Smooth muscle cell of the brain vasculature (primary cell): ENCODE results near the gene MPRIP.

Source experiments
- DNase-seq: peaks from one replicate; pipeline ENCODE4 v3.0.0-alpha.2; 2012; ENCODE audit warnings: low read depth, low spot score

MPRIP gene

DNA sequence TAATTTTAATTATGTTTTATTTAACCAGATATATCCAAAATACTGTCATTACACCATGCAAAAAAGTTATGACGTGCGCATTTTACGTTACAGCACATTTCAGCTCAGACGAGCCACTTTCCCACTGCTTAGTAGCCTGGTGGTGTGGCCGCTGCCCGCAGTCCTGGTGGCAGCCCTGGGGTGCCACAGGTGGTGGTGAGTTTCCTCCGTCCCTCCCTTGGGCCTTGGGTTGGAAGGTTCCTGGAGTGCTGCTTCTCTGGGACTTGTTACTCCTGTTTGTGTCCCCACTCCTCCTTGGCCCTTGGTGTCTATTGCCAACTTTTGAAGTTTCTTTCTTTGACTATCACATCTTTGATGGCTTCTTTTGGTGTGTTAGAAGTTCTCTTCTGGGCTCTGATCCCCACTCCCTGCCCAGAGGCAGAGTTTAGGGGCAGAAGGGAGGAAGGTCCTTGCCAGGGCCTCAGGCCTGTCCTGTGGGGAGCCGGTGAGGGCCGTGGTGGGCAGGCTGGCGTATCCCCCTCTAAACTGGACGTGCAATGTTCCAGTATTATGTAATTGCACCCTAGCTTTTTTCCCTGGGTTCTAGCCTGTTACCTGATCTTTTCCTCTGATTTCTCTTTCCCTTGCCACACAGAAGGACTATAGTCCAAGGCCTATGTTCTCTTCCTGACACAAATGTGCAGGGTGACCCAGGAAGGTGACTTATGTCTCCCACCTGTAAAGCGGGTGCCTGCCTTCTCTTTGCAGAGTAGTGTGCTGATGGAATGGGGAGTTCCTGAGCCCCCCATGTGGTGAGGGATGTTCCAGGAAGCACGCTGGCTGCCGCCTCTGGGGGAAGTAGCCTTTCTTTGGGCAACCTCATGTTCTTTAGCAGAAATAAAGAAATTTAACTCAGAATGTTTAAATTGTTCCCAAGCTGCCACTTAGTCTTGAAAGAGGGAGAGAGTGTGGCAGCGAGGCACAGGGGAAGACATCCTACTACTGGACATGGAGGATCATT, 8.4 kb downstream of the MPRIP start:
- no peak for DNase-seq

DNA sequence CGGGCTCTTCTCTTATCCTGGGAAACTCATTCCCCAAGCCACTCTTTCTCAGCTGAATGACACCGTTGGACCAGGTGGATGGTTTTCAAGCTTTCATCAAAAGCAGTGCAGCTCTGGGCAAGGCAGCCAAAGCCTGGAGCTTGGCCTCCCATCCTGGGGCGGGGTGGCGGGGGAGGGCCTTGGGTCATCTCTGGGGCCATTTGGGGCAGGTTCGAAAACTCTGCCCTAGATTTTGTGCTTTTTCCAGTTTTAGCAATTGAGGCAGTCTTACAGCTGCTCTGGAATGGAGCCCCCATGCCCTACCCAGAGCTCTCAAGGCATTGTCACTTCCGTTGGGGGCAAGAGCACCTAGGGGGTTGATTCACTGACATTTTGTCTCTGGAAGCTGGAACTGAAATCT, 9.1 kb downstream of the MPRIP start:
- DNase-seq: no peak

DNA sequence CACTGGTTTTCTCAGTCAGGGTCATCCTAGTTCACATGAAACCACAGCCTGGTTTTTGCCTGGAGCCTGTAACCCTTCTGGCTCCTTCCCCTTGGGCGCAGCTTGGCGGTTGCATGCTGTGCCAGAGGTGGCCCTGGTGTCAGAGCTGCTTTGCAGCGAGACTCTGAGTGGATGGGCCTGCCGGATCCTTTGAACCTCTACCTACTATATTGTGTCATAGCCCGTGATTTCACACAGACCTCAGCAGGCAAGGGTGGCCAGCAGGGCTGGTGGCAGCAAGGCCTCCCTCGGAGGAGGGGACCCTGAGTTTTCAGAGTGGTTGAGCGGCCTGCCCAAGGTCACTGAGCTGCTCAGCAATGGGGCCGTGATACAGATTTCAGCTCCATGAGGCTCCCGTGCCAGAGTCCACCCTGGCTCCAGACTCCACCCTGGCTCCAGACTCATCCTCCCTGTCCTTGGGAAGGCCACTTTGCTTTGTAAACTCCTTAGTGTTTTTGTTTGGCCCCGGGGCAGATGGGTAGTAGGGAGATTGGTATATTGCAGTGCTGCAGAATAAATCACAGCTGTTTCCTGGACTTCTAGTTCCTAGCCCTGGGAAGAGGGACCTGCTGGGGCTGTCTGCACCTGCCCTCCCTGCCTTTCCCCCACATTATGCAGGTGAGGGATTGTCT, 9.7 kb downstream of the MPRIP start:
- DNase-seq: no peak

DNA sequence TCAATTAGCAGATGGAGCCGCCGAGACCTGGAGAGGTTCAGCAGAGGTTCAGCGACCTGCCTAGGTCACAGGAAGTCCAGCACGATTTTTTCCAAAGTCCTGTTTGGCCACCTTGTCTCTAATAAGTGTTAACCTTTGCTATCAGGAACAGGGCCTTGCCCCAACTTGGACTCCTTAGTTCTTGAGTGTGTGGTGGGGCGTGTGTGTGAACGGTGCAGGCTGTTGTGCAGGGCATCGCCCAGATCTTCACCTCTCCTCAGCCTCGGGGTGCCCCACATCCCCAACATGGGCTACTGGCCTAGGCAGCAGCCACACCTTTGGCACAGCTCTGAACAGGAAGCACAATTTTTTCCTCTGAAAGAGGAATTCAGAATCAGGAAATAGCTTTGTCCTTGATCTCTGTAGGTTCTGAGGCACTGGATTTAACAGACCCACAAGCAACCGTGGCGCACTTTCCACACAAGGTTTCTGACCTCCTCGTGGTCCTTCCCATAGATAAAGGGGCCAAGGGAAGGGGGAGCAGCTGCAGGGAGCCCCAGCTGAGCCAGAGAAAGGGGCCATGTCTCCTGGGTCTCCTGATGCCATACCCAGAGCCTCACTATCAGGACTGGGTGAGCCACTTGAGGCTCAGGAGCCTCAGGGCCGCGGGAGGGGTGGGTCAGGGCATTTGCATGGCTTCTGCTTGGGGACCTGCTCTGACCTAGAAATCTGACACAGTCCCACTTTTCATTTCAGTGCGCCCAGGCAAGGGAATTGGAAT, 10.4 kb downstream of the MPRIP start:
- DNase-seq: no peak

DNA sequence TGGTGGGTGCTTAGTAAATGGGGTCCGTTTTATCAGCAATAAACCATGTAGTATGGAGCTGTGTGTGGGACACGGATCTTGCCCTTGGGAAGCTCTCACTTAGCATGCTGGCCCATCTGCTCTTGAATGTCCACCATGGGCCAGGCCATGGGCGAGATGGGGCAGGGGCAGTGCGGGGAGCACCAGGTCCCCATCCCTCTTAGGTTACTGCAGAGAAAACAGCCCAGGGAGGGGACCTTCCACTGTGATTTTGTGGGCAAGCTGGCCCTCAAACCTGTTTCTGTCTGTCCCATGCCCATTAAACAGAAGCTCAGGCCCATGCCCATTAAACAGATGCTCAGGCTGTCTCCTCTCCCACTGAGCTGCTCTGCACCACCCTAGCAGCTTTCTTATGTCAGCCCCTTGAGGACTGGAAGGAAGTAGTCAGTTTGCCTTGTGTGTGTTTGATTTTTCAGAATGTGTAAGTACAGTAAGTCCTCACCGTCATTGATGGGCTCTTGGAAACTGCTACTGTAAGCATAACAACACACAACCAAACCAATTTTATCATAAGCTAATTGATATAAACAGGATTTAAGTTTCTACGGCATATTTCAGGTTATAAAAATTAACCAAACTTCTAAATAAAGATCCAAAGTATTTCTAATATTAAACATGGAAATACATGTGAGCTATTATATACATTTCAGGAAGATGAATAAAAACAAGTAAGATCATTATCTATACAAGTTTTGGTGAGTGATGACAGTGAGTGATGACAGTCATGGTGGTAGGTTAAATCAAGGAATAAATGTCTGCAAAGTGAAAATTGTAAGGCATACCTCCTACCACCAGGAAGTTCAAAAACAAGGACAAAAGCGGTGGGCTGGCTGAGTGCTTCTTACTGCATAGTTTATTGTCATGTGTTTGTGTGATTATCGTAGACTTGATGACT, 11.5 kb downstream of the MPRIP start:
- DNase-seq: no peak

DNA sequence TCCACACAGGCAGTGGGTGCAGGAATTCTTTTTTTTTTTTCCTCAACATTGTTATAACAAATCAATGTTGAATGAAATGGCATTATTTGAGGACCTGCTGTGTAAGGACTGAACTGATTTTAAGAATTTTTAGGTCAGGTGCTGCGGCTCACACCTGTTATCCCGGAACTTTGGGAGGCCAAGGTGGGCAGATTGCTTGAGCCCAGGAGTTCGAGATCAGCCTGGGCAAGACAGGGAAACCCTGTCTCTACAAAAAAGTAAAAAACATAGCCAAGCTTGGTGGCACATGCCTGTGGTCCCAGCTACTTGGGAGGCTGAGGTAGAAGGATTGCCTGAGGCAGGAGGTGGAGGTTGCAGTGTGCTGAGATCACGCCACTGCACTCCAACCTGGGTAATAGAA, 12.4 kb downstream of the MPRIP start:
- no peak for DNase-seq

DNA sequence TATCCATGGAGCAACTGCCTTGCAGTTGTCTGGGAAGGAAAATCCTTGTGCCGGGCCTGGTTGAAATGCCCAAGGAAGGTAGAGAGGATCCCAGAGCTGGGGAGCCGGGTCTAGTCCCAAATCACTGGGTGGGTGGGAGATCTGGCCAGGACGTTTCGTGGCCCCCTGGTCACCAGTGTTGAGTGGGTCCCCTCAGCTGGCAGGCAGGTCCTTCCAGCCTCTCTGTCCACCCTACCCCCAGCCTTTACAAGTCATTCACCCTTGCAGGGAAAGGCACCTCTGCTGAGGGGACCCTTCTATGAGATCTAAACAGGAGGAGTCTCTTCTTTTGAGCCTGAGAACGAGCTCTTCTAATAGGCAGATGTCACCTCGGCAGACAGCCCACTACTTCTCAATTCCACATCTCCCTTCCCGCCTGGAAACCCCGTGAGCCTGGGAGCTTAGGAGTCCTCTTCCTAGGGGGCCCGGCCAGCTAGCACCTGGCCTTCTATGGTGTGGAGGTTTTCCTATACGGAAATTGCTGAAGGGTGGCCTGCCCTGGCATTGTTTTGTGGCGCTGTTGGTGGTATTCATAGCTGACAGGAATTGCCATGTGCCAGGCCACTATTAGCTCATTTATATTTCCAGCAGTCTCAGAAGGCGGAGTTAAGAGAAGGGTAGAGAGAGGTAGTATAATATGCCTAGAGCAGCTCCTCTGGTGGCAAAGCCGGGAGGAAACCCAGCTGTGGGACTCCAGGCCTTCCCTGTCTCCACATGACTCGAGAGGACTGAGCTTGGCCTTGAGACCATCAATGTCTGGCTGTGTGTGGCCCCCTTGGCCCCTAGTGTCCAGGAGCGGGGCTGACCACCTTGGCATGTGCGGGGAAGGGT, 13.3 kb downstream of the MPRIP start:
- DNase-seq: no peak

DNA sequence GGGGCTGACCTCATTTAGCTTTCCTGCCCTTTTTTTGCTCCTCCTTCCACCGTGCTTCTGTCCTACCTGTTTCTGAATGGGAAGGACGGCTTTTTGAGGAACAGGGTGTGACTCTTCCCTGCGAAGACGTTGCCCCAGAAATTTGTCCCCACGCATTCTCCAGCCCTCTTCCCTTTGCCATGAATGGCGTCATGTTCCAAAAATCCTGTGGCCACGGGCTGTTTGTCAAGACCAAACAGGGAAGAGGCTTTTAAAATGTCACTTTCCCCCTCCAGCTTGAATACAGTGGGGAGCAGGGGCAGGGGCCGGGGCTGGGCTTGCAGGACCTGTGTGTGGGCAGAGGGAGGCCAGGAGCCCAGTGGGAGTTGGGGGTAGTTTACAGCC, 13.9 kb downstream of the MPRIP start:
- no peak for DNase-seq

DNA sequence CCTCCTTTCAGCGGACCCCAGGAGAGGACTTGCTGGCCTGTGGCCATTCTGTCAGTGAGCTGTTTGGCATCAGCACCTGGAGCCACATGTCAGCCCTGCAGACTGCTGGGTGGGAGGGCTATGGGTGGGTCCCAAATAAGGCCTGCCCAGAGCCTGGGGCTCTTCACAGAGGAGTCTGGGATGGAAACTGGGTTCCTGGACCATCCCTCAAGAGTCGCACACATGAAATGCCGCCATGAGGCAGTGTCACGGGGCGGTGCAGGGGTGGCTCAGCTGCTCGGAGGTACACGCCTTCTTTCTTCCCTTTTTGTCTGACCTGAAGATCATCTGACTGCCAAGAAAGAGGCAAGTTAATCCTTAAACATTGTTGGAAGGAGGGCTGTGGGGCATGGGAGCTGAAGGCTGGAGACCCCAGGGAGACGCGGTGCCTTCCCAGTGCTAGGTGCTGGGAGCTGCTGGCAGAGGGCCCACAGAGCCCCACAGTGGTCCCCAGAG, 14.8 kb downstream of the MPRIP start:
- DNase-seq: no peak

DNA sequence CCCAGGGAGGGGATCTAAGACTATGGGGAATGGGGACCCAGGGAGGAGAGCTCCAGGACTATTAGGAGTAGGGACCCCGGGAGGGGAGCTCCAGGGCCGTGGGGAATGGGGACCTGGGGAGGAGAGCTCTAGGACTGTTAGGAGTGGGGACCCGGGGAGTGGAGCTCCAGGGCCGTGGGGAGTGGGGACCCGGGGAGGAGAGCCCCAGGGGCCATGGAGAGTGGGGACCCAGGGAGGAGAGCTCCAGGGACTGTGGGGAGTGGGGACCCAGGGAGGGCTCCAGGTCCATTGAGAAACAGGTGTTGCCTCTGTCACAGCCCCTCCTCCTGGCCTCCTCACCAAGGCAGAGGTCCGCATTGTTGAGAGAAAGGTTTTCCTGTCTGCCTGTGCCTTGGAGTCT, 16.0 kb downstream of the MPRIP start:
- no peak for DNase-seq

DNA sequence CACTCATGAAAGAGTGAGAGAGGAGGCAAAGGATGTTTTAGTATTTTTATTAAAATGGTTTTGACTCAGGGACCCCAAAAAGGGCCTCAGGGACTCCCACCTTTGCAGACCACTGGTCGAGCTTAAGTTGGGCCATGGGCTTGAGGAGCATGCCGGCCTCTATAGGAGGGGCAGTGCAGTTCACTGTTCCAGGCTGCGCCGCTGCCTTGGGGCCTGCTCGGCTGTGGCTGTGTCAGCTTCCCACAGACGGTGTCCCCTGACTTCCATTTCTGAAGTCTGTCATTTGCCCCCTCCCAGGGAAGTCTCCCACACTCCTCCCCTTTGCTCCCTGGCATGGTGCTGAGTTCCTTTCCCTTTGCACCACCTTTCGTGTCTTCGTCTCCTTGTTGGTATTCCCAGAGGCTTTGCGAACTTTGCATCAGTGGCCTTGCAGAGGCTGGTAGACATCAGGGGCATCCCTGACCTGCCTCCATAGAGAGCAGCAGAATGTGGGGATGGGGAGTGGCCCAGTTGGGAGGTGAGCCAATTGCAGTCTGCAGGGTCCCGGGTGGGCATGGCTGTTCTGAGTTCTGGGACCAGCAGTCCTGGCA, 17.1 kb downstream of the MPRIP start:
- no peak for DNase-seq

DNA sequence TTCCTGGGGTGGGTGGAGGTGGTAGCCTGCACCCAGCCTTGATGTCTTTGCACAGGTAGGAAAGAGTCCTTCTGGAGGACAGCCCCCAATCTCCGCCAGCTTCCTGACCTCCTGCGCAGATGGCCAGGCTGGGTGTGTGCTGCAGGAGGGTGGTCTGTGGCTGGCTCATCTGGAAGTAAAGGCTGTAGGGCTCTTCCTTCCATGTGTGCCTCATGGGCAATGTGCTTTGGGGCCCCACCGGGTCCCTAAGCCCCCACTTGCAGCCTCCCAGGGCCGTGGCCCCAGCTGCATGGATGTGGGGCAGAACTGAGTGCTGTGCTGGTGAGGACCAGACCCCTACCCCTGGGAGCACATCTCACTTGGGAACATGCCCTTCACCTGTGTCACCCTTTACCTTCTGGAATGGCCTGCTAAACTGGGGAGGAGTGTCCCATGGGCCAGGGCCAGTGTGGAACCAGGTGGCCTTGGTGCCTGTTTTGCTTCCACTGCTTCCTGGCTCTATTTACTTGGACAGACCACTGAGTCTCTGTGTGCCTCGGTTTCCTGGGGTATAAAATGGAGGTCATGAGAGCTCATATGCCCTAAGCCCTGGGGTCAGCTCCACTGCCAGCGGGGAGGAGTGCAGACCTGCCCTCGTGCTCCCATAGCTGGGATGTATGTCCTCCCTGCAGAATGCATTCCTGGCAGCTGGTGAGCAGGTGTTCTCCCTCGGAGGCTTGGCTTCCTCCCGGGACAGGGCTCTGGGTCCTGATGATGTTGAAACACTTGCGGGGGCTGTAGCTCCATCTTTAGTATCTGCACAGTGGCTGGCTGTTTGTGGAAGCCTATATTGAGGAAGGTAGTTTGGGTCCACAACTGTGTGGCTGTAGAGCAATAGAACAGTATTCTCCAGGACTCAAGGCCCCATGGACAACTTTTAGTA, 18.0 kb downstream of the MPRIP start:
- DNase-seq: no peak

DNA sequence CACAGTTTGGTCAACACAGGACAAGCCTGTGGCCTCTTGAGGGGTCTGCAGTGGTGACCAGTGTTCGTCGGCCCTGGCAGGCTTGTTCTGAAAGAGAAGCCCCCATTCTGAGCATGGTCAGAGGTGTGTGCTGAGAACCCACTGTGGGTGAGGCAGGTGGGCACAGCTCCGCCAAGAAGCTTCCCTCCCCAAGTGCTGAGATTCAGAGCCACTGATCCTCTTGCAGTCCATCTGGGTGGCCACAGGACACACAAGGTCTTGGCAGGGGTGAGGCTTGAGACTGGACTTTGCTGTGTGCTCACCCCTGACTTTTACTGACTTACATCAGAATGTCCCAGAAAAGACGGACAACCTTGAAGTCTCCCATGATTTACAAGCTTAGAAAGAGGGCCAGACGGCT, 18.7 kb downstream of the MPRIP start:
- no peak for DNase-seq

DNA sequence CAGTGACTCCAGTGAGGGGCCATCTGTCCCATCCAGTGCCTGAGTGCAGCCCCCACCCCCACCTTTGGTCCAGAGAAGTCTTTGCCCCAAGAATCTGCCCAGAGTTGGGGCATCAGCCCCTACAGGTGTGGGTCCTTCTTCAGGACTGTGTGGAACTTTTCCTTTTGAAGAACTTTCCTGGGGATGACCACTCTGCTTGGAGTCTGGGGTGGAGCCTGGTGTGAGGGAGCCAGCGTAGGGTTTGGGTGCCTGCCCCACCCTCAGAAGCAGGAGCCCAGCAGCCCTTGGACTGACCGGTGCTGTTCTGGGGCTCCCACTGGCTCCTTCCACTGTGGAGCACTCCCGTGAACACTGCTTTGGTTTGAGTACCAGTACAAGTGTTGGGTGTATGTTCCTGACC, 19.3 kb downstream of the MPRIP start:
- DNase-seq: no peak

DNA sequence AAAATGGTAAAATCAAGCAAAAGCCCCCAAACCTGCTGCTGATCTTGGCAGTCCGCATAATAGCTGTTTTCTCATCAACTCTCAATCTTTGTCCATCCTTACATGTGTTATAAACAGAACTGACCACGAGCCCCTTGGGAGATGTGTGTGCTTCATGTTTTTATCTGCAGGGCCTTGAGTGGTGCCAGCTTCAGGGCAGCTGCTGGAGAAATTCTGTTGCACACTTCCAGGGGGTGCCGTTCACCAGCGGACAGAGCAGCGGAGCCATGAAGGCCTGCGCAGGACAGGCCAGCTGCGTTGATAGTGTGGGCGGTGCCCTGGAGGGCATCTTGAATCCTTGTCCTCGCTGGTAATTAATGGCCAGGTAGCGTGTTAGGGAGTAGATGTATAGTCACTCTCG, 20.1 kb downstream of the MPRIP start:
- DNase-seq: no peak

DNA sequence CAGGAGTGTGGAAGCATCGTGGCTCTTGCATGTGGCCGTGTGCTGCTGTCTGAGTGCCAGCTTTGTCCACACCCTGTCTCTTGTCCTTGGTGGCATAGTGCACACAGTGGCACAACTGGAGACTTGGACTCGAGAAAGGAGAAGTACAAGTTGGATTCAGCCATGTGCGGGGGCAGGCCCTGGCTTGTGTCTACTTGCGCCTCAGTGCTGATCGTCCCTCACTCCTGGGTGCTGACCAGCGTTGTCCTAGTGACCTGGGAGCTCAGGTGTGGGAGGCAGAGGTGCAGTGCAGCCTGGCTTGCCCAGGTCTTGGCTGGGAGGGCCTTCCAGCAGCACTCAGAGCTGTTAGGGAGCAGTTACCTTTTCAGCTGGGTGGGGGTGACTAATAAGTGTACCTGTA, 20.6 kb downstream of the MPRIP start:
- DNase-seq: no peak

DNA sequence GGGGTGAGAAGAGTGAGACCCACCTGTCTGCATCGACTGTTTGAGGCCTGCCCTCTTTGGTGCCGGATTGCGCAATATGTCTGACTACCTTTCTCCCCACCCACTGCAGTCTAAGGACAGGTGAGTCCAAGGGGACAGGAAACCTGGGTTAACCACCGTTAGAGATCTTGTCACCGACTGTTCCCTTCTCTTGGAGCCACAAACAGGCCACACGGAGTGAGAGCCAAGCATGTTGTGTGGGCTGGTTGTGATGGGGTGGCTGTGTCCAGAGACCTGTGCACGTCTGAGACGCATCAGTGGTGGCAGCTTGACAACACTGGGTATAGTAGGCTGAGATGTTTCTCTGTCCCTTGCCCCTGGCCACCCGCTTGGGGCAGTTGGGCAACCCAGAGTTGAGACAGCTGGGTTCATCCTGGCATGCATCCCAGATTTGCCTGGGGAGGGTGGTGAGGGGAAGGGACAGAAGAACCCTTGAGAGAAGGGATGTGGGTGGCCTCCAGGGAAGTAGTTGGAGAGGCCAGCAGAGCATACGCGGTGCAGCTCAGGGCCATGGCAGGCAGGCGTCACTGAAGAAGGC, 21.4 kb downstream of the MPRIP start:
- DNase-seq: no peak

DNA sequence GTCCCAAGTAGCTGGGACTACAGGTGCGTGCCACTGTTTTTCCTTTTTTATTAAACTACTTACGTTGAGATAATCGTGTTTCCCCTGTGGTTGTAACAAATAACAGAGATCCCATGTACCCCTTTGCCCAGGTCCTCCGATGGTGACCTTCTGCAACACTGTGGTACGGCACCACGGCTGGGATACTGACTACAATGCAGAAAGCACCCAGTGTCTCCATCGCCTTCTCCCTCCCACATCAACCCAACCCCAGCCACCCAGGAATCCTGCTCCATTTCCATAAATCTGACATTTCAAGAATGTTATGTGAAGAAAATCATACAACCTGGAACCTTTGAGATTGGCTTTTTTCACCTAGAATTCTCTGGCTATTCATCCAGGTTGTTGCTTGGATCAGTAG, 22.1 kb downstream of the MPRIP start:
- no peak for DNase-seq
